Measurements from ENCODE around the gene SLC16A10. TPM values are rescaled to one million over a fixed set of nuclear protein-coding genes. Genes with fewer than 3 reads are reported as not detected.

The SLC16A10 gene
- total and polyA plus RNA-seq, 2 donors from 2014 or later = 3.7 to 5.9 TPM

- Histone ChIP-seq H3K36me3 (ENCODE audit: control insufficient read depth in 2 of 3, insufficient read depth in 3 of 3, low read length in 3 of 3) (peaks cover 4 to 19% (median 12%) of the 10 kb centered on the region in 3 donors), H3K4me3 (ENCODE audit: low read length in 3 of 3) (no peak overlapping the region), H3K4me1 (ENCODE audit: control insufficient read depth in 2 of 3, insufficient read depth in 2 of 3, low read depth in 1 of 3, low read length in 3 of 3) (peaks cover 0 to 4% (median 3%) of the 10 kb centered on the region in 3 donors), H3K9me3 (ENCODE audit: control insufficient read depth in 2 of 3, insufficient read depth in 1 of 3, low read length in 3 of 3) (no peaks in the 10 kb centered on the region), H3K27ac (ENCODE audit: low read depth in 2 of 2, low read length in 2 of 2) (no peak overlapping the region), H3K9ac (ENCODE audit: low read length in 3 of 3) (no peak overlapping the region), H3K27me3 (ENCODE audit: control insufficient read depth, insufficient read depth, low read length) (no peaks in the 10 kb centered on the region)
- intact Hi-C loops (cut with DNase I) = no loop called here
- TF ChIP-seq CTCF (IDR thresholded peaks at IDR 0.05; ENCODE audit: borderline replicate concordance, extremely low read depth, insufficient read depth) = no peak
- no peak for DNase-seq
- FAIRE-seq = no peak
These were observed 179.0 kb downstream of the SLC16A10 start for GRCh38 chr6:111266276-111266675.

- Histone ChIP-seq H3K4me3 (ENCODE audit: low read length in 3 of 3) (no peak overlapping the region), H3K4me1 (ENCODE audit: control insufficient read depth in 2 of 3, insufficient read depth in 2 of 3, low read depth in 1 of 3, low read length in 3 of 3) (peaks cover 0 to 4% (median 0%) of the 10 kb centered on the region in 3 donors), H3K36me3 (ENCODE audit: control insufficient read depth in 2 of 3, insufficient read depth in 3 of 3, low read length in 3 of 3) (peaks cover 4 to 19% (median 12%) of the 10 kb centered on the region in 3 donors), H3K9me3 (ENCODE audit: control insufficient read depth in 2 of 3, insufficient read depth in 1 of 3, low read length in 3 of 3) (no peaks in the 10 kb centered on the region), H3K9ac (ENCODE audit: low read length in 3 of 3) (no peak overlapping the region), H3K27ac (ENCODE audit: low read depth in 2 of 2, low read length in 2 of 2) (no peak overlapping the region), H3K27me3 (ENCODE audit: control insufficient read depth, insufficient read depth, low read length) (no peaks in the 10 kb centered on the region)
- TF ChIP-seq CTCF (IDR thresholded peaks at IDR 0.05; ENCODE audit: borderline replicate concordance, extremely low read depth, insufficient read depth) = no peak
- intact Hi-C loops (cut with DNase I) = no loop called here
- FAIRE-seq = no peak
- DNase-seq = no peak
These were observed 180.5 kb downstream of the SLC16A10 start for GRCh38 chr6:111267764-111268333.

GRCh38 chr6:111269401-111269970, 182.2 kb downstream of the SLC16A10 start:
- Histone ChIP-seq H3K9ac (ENCODE audit: low read length in 3 of 3) (no peak overlapping the region), H3K36me3 (ENCODE audit: control insufficient read depth in 2 of 3, insufficient read depth in 3 of 3, low read length in 3 of 3) (peaks cover 4 to 30% (median 9%) of the 10 kb centered on the region in 3 donors), H3K27ac (ENCODE audit: low read depth in 2 of 2, low read length in 2 of 2) (no peak overlapping the region), H3K4me3 (ENCODE audit: low read length in 3 of 3) (no peak overlapping the region), H3K9me3 (ENCODE audit: control insufficient read depth in 2 of 3, insufficient read depth in 1 of 3, low read length in 3 of 3) (peaks cover 0 to 2% (median 0%) of the 10 kb centered on the region in 3 donors), H3K4me1 (ENCODE audit: control insufficient read depth in 2 of 3, insufficient read depth in 2 of 3, low read depth in 1 of 3, low read length in 3 of 3) (peaks cover 0 to 4% (median 0%) of the 10 kb centered on the region in 3 donors), H3K27me3 (ENCODE audit: control insufficient read depth, insufficient read depth, low read length) (no peaks in the 10 kb centered on the region)
- TF ChIP-seq CTCF (IDR thresholded peaks at IDR 0.05; ENCODE audit: borderline replicate concordance, extremely low read depth, insufficient read depth) = no peak
- intact Hi-C loops (cut with DNase I) = no loop called here
- FAIRE-seq (no peak), DNase-seq (no peak)
